Erythroblast (primary cell): ENCODE measurements around the gene SH3RF2.
A peak's percentile ranks its signal among the peaks of the same experiment; 100 is the strongest.

Experiments used
- DNase-seq, 2 experiments: peaks; one replicate each; lab custom pipeline; 2025; lab: John Stamatoyannopoulos, UW
- GATA1 ChIP-seq: IDR thresholded peaks from 2 replicates; pipeline ENCODE4 v1.6.1; 2011; ENCODE audit warnings: low read depth, mild to moderate bottlenecking, control low read depth, low read length, moderate library complexity
- POLR2A ChIP-seq: IDR thresholded peaks from 2 replicates; pipeline ENCODE4 v1.6.1; 2011; ENCODE audit warnings: mild to moderate bottlenecking, low read length

Gene SH3RF2

GRCh38 chr5:145968970-145969713 lies 32.8 kb downstream of the SH3RF2 start:
- no peak for DNase-seq
- TF ChIP-seq GATA1 (no peak), POLR2A (no peak)

GRCh38 chr5:145969714-145970092 lies 33.3 kb downstream of the SH3RF2 start:
- TF ChIP-seq GATA1 (no peak), POLR2A (no peak)
- no peak for DNase-seq

- DNase-seq = no peak
- no peak for TF ChIP-seq POLR2A
- no peak for TF ChIP-seq GATA1
Observed at GRCh38 chr5:145971108-145971507, 34.7 kb downstream of the SH3RF2 start.

DNA sequence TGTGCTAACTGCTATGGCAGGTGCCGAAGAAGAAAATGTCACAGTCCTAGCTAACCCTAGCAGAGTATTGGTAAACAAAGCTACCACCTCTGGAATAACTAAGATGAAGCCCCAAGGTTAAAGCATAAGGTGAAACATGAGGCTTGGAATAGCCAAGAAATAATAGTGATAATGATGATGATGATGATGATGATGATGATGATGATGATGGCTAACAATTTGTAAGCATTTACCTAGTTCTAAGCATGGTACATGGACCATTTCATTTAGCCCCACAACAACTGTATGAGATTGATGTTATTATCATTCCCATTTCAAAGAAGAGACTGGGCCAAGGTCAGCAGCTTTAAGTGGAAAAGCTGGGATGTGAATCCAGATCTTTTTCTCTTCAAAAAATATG lies 35.3 kb downstream of the SH3RF2 start:
- DNase-seq = no peak
- no peak for TF ChIP-seq GATA1
- TF ChIP-seq POLR2A = no peak

DNA sequence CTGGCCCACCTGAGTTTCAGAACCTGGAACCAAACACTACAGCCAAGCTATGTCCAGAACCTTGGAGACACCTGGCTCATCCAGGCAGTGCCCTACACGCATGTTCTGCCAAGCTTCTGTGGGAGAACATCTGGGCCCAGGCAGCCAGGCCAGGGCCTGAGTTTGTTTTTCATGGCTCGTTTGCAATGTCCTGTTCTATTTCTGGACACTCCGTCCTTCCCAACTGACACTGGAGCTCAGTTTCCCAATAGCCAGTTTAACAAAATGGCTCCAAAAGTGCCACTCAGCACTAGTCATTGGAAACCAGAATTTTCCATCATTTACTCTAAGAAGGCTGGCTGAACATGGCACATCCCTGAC lies 38.6 kb downstream of the SH3RF2 start:
- no peak for TF ChIP-seq POLR2A
- TF ChIP-seq GATA1 = no peak

DNA sequence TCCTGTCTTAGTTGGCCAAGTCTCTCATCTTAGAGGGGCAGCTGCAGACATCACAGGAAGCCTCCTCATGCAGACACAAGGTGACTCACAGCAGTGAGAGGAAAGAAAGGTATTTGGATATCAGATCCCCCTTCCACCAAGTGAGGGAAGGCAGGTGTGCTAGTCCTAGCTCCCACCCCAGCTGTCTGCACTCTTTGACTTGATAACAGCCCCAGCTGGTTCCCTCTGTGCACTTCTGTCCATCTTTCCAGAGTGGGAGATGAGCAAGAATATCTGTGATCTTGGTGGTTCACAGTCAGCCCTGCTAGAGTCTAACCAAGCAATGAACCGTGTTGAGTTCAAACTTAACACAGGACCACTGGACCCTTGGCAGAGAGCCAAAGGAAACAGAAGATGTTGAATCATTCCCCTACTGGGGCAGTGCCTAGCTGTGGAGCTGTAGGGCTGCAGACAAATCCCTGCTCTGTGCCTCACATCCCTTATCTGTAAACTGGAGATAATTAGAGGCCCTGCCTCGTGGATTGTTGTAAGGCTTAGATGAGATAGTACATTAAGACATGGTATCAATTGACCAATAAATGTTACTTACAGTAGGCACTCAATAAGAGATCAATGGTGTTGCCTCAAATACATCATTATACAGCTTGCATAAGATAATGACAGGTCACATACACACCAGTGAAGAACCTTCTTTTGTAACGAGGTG lies 39.1 kb downstream of the SH3RF2 start:
- peak in 1 of 2 experiments; percentile 10 for DNase-seq
- TF ChIP-seq POLR2A (no peak), GATA1 (no peak)

More for the DNA sequence above, 38.6 kb downstream of the SH3RF2 start:
- no peak for DNase-seq

DNA sequence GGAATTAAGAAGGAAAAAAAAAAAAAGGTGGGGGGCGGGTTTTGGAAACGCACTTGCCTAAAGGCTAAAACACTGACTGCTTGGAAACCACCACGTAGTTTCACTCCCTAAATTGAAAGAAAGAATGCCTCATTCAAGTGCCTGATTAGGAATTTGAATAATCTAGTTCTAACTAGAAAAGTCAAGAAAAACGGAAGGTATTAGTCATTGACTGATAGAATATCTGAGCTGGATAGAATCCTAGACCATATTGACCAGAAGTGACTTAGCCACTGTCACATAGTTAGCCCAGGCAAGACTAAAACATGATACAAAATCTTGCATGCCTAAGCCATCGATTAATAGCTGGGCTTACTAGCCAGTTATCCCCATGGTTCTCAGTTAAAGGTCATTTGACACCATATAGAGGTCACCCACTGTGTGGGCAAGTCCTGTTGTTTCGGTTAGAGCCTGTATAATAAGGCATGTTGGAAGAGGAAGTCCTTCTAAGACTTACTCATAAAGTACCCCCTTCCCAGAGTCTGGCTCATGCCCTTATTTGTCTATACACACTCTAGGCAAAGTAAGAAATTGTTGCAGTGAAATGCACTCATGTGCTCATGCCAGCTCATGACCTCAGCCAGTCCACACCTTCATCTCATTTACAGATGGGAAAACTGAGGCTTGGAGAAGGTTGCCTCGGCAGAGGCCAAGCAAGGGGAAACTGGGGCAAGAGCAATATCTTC lies 40.2 kb downstream of the SH3RF2 start:
- no peak for DNase-seq

DNA sequence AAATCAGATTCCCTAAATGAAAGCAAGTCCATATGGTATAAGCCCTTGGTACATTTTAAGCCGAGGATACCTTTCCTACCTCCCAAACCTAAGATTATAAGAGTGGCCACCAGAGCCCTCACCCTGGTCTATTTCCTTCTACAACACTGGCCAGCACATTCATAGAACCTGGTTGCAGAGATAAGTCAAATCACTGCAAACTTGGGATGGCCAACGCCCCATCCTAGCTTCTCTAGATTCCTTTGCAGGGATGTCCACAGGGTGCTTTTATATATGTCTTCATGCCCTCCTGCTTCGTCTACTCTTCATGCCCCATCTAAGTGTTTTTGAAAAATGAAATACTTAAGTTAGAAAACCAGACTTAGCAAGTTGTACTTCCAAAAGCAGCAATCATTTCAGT lies 41.8 kb downstream of the SH3RF2 start:
- TF ChIP-seq GATA1 = no peak
- no peak for TF ChIP-seq POLR2A
- no peak for DNase-seq

More for the DNA sequence above, 40.2 kb downstream of the SH3RF2 start:
- TF ChIP-seq GATA1 (no peak), POLR2A (no peak)

DNA sequence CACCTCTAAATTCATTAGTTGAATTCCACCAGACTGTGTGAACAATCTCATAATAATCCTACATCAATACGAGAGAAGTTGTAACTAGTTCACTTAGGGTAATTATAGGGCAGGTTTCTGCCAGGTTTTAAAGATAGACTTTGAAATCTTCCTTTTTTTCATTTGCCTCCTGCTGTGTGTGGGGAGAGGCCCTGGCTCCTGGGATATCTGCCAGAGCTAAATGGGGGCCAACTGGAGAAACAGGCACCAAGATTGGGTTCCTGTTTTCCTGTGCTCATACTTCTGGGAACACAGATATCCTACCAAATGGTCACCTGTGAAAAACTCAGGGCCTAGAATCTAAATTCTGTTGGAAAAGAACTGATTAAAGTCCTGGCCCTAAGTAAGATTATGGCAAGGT lies 42.3 kb downstream of the SH3RF2 start:
- TF ChIP-seq GATA1 = no peak
- no peak for TF ChIP-seq POLR2A

GRCh38 chr5:145979270-145980223 lies 43.2 kb downstream of the SH3RF2 start:
- no peak for DNase-seq
- TF ChIP-seq GATA1 = no peak
- no peak for TF ChIP-seq POLR2A

More for the DNA sequence above, 42.3 kb downstream of the SH3RF2 start:
- DNase-seq = no peak

GRCh38 chr5:145980259-145980658 lies 43.9 kb downstream of the SH3RF2 start:
- TF ChIP-seq POLR2A (no peak), GATA1 (no peak)
- no peak for DNase-seq

DNA sequence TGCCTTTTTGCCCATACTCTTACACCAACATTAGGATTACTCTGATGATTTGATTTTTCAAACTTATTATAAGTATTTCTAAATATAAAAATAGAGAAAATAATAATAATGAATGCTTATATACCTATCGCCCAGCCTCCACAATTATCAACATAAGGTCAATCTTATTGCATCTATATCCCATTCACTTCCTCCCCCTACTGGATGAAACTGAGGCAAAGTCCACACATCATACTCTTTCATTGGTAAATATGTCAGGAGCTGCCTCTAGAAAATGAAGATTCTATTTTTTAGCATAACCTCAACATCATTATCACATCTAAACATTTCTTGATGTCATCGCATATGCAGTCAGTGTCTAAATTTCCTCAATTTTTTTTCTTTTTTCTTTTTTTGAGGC lies 44.3 kb downstream of the SH3RF2 start:
- TF ChIP-seq GATA1 = no peak
- no peak for TF ChIP-seq POLR2A
- peak in 1 of 2 experiments; percentile 6 for DNase-seq
